Stomach (tissue), 9 donors: ENCODE results near the gene ZNF200. TPM values are rescaled to one million over a fixed set of nuclear protein-coding genes. Genes with fewer than 3 reads are reported as not detected.
A peak's percentile ranks its signal among the peaks of the same experiment; 100 is the strongest.

Source experiments
- DNase-seq, 2 donors: peaks; one replicate each; pipeline versions ENCODE4 v3.0.0 to v3.0.0-alpha.2; 2013 to 2019
- H3K27ac ChIP-seq, 5 donors: fragments of 200-600 bp in 4 of 5; sonication (generic) in 4 of 5; one replicate each; pipeline ENCODE4 v1.5.1; 2013 to 2019; ENCODE audit warnings: mild to moderate bottlenecking in 1 of 5, moderate library complexity in 1 of 5
- H3K27me3 ChIP-seq, 3 donors: fragments of 200-600 bp; sonication (generic); one replicate each; pipeline ENCODE4 v1.5.1; 2017 to 2019; ENCODE audit warnings: mixed run types in 1 of 3
- H3K36me3 ChIP-seq, 4 donors: fragments of 200-600 bp; sonication (generic); 1 replicate in 3 of 4; 2 replicates in 1 of 4; pipeline ENCODE4 v1.5.1; 2016 to 2019
- H3K4me1 ChIP-seq, 4 donors: fragments of 200-600 bp; sonication (generic); one replicate each; pipeline ENCODE4 v1.5.1; 2016 to 2019
- H3K4me3 ChIP-seq, 4 donors: fragments of 200-600 bp; sonication (generic) in 3 of 4; one replicate each; pipeline ENCODE4 v1.5.1; 2016 to 2019; ENCODE audit warnings: mild to moderate bottlenecking in 1 of 4
- H3K9me3 ChIP-seq, 4 donors: fragments of 200-600 bp; sonication (generic); one replicate each; pipeline ENCODE4 v1.5.1; 2016 to 2019
- EP300 ChIP-seq: sonication (generic); formaldehyde crosslinking; IDR thresholded peaks from one replicate; pipeline ENCODE4 v1.6.1; 2017; ENCODE audit warnings: antibody characterized with exemption
- POLR2A ChIP-seq, 4 donors: fragments of 450-650 bp; IDR thresholded peaks; one replicate each; pipeline ENCODE4 v1.6.1; 2016; ENCODE audit warnings: antibody characterized with exemption in 4 of 4, control low read depth in 2 of 4, mild to moderate bottlenecking in 1 of 4, moderate library complexity in 1 of 4
- POLR2AphosphoS5 ChIP-seq, 3 donors: sonication (generic); formaldehyde crosslinking; IDR thresholded peaks; one replicate each; pipeline ENCODE4 v1.6.1; 2016; ENCODE audit warnings: antibody characterized with exemption in 3 of 3
- WGBS, 5 donors: extraction: QIAGEN DNeasy Blood & Tissue Kit in 3 of 5; methylation state at CpG; one replicate each; pipeline versions ENCODE4 v1.1.5 to v1.1.7; 2013 to 2018; 5-methylcytosine and 5-hydroxymethylcytosine counted together
- intact Hi-C: fragments of 100-400 bp; cut with DNase I; formaldehyde crosslinking; loops from one replicate; pipeline ENCODE4 v1.15.1; 2023; ENCODE audit warnings: low total_unique reads
- polyA plus RNA-seq, 3 donors: library from polyadenylated mRNA; stranded (reverse); fragments of 200-250 nt; gene quantifications; one replicate each; pipeline ENCODE4 v1.2.3, GENCODE V29; 2013
- total RNA-seq, 5 donors: library from RNA; depleted of rRNA; stranded (reverse); fragments of >200 nt; gene quantifications; one replicate each; pipeline versions ENCODE4 v1.1.0 to v1.2.3, GENCODE V29; 2014 to 2016
- TF ChIP-seq, protein P1 (sequence below), 7 experiments: fragments of 450-650 bp in 4 of 7; fragments of 200-600 bp in 3 of 7; sonication (generic) in 3 of 7; IDR thresholded peaks; one replicate each; pipeline ENCODE4 v1.5.1; 2016 to 2019; ENCODE audit warnings: antibody characterized with exemption in 7 of 7, control low read depth in 2 of 7, mild to moderate bottlenecking in 1 of 7
- donor health status: healthy with polysubstance abuse.
- donor health status: Bipolar disorder and iron deficiency.
- donor health status: healthy.

The ZNF200 gene
- total and polyA plus RNA-seq, 8 donors = 2.2 to 8.7 (median 5.3) TPM

- intact Hi-C loops = no loop called here
- H3K36me3 ChIP-seq = no peaks in the 10 kb centered on the region
- peaks cover 14 to 32% (median 23%) of the 10 kb centered on the region in 4 donors for H3K4me1 ChIP-seq
- WGBS, 5 donors = 15 to 28% (median 19%) methylated on average over 11 of the region's 11 CpGs
- no peak for TF ChIP-seq POLR2A (IDR thresholded peaks at IDR 0.05)
- no peak for TF ChIP-seq EP300
- no peak for TF ChIP-seq POLR2AphosphoS5 (IDR thresholded peaks at IDR 0.05)
- no peak overlapping the region for H3K27ac ChIP-seq
- peaks cover 50 to 100% (median 88%) of the 10 kb centered on the region in 3 donors for H3K27me3 ChIP-seq
- H3K9me3 ChIP-seq = peaks cover 0 to 37% (median 18%) of the 10 kb centered on the region in 4 donors
- DNase-seq = no peak
- H3K4me3 ChIP-seq = no peak overlapping the region
These were observed 45.1 kb downstream of the ZNF200 start for GRCh38 chr16:3189869-3190268.

DNA sequence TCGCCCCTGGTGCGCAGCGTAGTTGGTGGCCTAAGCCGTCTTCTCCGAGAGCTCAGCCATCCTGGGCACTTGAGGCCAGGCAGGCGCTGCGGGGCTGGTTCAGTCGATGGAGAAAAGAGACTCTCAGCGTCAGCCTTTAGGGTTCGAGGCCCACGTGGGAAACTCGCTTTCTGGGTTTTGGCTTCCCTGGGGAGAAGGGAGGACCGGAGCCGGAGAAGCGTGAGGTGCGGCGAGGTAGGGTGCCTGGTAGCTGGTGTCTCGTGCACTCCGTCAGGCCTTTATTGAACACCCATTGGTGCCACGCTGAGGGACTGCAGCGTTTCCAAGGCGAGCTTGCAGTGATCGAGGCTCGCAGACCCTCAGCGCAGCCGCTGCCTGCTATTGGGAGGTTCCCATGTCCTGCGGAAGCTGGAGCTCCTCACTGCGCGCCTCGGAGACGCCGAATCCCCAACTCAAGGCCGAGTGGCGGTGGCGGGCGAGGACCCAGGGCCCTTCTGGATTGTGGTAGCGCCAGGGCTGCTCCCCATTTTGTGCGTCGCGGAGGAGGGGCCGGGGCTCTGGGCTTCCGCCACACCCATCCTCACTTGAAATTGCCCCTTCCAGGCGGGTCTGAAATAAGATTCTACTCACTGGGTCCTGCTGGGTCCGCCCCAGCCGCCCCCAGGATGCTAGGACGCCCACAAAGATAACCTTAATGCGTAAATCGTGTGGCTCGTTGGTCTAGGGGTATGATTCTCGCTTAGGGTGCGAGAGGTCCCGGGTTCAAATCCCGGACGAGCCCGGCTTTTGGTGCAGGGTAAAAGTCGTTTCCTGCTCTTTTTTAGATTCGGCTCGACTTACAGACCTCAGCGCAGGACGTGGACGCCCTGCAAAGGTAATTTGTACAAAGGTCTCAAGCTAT is 45.8 kb downstream of the ZNF200 start:
- Histone ChIP-seq H3K9me3 (peaks cover 0 to 37% (median 18%) of the 10 kb centered on the region in 4 donors), H3K4me1 (peaks cover 14 to 32% (median 23%) of the 10 kb centered on the region in 4 donors), H3K4me3 (peak overlapping the region in 2 of 4 donors; percentile 2 to 22), H3K27ac (no peak overlapping the region), H3K27me3 (peaks cover 56 to 100% (median 89%) of the 10 kb centered on the region in 3 donors), H3K36me3 (no peaks in the 10 kb centered on the region)
- intact Hi-C loops = no loop called here
- TF ChIP-seq EP300 (no peak), POLR2AphosphoS5 (IDR thresholded peaks at IDR 0.05) (no peak), POLR2A (IDR thresholded peaks at IDR 0.05) (no peak)
- TF ChIP-seq, protein P1, sequence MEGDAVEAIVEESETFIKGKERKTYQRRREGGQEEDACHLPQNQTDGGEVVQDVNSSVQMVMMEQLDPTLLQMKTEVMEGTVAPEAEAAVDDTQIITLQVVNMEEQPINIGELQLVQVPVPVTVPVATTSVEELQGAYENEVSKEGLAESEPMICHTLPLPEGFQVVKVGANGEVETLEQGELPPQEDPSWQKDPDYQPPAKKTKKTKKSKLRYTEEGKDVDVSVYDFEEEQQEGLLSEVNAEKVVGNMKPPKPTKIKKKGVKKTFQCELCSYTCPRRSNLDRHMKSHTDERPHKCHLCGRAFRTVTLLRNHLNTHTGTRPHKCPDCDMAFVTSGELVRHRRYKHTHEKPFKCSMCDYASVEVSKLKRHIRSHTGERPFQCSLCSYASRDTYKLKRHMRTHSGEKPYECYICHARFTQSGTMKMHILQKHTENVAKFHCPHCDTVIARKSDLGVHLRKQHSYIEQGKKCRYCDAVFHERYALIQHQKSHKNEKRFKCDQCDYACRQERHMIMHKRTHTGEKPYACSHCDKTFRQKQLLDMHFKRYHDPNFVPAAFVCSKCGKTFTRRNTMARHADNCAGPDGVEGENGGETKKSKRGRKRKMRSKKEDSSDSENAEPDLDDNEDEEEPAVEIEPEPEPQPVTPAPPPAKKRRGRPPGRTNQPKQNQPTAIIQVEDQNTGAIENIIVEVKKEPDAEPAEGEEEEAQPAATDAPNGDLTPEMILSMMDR (IDR thresholded peaks at IDR 0.05) = no peak
- peak in 1 of 2 donors; percentile 60 for DNase-seq
- 1 to 6% (median 4%) methylated on average over 28 to 61 of the region's 61 CpGs for WGBS, 5 donors

DNA sequence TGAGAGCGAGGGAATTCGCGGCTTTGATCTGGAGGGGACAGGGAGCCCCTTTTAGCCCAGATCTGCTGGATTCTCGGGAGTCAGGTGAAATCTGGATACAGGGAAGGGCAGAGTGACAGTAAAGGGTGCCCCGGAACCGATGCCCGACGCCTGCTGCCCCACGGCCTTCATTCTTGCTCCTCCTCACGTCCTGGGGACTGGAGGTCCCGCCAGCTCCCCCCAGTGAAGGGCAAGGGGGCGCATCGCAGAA is 46.4 kb downstream of the ZNF200 start:
- WGBS, 5 donors = 0 to 13% (median 2%) methylated on average over 3 to 13 of the region's 13 CpGs
- TF ChIP-seq POLR2A (IDR thresholded peaks at IDR 0.05) = no peak
- TF ChIP-seq EP300 = no peak
- no peak for TF ChIP-seq POLR2AphosphoS5 (IDR thresholded peaks at IDR 0.05)
- TF ChIP-seq, protein P1 (IDR thresholded peaks at IDR 0.05) = no peak
- H3K27me3 ChIP-seq = peaks cover 58 to 100% (median 90%) of the 10 kb centered on the region in 3 donors
- peak overlapping the region in 2 of 4 donors; percentile 2 to 22 for H3K4me3 ChIP-seq
- intact Hi-C loops = no loop called here
- peaks cover 15 to 36% (median 25%) of the 10 kb centered on the region in 4 donors for H3K4me1 ChIP-seq
- H3K27ac ChIP-seq = no peak overlapping the region
- H3K9me3 ChIP-seq = peaks cover 0 to 41% (median 16%) of the 10 kb centered on the region in 4 donors
- no peaks in the 10 kb centered on the region for H3K36me3 ChIP-seq
- no peak for DNase-seq

DNA sequence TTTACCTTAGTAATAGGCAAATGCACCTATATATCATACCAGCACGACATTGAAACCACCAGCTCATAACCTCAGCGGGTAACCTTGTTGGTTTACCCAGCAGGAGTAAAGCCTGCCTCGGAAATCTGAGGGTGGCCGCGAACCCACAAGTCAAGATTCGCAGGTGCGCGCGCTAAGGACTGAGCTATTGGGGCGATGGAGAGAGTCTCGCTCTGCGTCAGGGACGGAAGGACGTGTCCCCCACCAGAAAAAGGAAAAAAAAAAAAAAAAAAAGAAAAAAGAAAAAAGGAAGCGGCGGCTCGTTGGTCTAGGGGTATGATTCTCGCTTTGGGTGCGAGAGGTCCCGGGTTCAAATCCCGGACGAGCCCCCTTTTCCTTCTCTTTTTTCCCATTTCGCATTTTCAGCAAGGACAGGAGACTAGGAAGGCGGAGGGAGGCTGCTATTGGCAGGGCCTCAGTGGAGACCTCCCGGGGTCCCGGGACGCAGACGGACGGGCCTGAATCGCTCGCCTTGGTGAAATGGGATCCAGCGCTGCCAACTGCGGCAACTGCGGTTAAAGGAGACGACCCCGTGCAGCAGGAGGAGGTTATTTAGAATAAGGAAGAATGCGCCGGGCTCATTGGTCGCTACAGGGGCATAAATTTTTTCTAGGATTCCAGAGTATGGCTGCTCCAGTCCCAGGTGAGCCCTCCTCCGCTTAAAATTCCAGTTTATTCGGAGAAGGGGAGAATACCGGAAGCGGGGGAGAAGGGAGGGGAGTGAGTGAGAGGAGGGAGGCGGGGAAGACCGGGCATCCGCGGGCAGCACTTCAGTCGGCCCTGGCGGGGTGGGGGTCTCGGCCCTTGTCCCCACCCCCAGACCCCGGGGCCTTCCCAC is 46.9 kb downstream of the ZNF200 start, which contains the start of gene OR1F1:
OR1F1 (plus strand) TSS at position 407 of the 877 bp plus-strand sequence.
- Histone ChIP-seq H3K4me3 (peak within 1 kb of the TSS in 2 of 4 donors; percentile 2 to 22), H3K27ac (no peak within 1 kb of the TSS), H3K9me3 (peaks cover 0 to 38% (median 11%) of the 10 kb centered on the region in 4 donors), H3K27me3 (peaks cover 58 to 100% (median 90%) of the 10 kb centered on the region in 3 donors), H3K36me3 (no peaks in the 10 kb centered on the region), H3K4me1 (peaks cover 21 to 42% (median 30%) of the 10 kb centered on the region in 4 donors)
- 2 to 6% (median 4%) methylated on average over 43 to 51 of the region's 51 CpGs for WGBS, 5 donors
- intact Hi-C loops = no loop called here
- DNase-seq = peak in 1 of 2 donors; percentile 38
- TF ChIP-seq POLR2A (IDR thresholded peaks at IDR 0.05) (no peak), POLR2AphosphoS5 (IDR thresholded peaks at IDR 0.05) (no peak), EP300 (no peak)
- TF ChIP-seq, protein P1 (IDR thresholded peaks at IDR 0.05) = no peak
